Lower leg skin (tissue), 3 donors: ENCODE measurements around the gene STRBP.

Experiments
- CTCF ChIP-seq, 3 donors: fragments of 450-650 bp; IDR thresholded peaks; one replicate each; pipeline ENCODE4 v1.5.1; 2016; ENCODE audit warnings: antibody characterized with exemption in 3 of 3, mild to moderate bottlenecking in 3 of 3, moderate library complexity in 2 of 3
- POLR2A ChIP-seq, 2 donors: fragments of 450-650 bp; IDR thresholded peaks; one replicate each; pipeline ENCODE4 v1.6.1; 2016 to 2017; ENCODE audit warnings: antibody characterized with exemption in 2 of 2, mild to moderate bottlenecking in 1 of 2, moderate library complexity in 1 of 2

- TF ChIP-seq CTCF (IDR thresholded peaks at IDR 0.05) = no peak
- no peak for TF ChIP-seq POLR2A (IDR thresholded peaks at IDR 0.05)
Observed at GRCh38 chr9:123169926-123170325, 98.5 kb downstream of the STRBP start.
